ENCODE measurements around the gene MISP.
A peak's percentile ranks its signal among the peaks of the same experiment; 100 is the strongest.

MISP gene

DNA sequence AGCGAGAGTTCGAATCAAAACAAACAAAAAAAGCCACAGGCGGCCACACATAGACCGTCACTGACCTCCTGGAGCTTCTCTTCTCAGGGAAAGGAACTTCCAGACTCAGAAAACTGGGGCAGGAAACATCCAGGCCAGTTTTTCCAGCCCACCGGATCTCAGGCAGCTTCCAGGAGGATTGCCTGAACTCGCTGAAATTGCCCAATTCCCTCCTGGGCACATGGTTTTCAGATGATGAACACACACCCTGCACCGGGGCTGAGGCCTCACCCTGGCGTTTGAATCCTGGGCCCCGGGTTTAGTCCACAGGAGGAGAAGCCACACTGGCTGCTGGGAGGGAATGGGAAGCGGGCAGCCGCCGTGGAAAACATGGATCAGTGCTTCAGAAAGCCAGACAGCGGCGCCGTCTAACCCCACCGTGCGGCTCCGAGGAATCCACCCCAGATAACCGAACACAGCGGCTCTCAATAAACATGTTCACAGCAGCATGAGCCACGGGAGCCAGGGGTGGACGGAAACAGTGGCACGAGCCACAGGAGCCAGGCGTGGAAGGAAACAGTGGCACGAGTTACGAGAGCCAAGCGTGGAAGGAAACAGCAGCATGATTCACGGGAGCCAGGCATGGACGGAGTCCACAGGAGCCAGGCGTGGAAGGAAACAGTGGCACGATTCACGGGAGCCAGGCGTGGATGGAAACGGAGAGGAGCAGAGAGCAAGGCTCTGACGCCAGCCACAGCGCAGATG is 28.2 kb downstream of the MISP start:
- DNase-seq: no peak

DNA sequence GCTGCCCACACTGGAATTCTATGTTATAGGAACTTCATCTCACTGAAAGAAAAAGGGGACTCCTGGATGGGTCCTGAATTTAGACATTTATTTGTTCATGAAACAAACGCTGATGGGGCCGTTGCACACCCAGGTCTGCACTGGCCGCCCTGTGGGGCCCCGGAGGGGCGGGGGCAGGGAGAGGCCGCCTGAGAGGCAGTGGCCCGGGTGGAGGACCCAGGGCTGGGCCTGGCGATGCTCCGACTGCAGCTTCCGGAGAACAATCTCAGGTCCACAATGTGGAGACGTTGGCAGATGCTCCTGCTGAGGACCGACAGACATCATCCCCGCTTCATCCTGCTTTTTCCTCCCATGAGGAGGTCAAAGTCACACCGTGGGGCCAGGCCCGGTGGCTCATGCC is 30.0 kb downstream of the MISP start:
- DNase-seq: no peak

DNA sequence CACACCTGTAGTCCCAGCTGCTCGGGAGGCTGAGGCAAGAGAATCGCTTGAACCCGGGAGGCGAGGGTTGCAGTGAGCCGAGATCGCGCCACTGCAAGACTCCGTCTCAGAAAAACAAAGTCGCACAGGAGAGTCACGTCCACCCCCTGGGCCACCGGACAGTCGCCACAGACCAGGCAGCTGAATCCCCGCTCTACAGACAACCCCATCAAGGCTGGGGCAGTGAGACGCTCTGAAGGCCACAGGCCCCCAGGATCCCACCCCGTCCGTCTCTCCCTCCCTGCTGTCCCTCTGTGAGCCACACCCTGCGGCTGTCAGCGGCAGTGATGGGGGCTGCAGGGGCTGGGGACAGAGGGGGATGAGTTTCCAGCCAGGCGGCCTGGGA is 30.9 kb downstream of the MISP start:
- DNase-seq: no peak

DNA sequence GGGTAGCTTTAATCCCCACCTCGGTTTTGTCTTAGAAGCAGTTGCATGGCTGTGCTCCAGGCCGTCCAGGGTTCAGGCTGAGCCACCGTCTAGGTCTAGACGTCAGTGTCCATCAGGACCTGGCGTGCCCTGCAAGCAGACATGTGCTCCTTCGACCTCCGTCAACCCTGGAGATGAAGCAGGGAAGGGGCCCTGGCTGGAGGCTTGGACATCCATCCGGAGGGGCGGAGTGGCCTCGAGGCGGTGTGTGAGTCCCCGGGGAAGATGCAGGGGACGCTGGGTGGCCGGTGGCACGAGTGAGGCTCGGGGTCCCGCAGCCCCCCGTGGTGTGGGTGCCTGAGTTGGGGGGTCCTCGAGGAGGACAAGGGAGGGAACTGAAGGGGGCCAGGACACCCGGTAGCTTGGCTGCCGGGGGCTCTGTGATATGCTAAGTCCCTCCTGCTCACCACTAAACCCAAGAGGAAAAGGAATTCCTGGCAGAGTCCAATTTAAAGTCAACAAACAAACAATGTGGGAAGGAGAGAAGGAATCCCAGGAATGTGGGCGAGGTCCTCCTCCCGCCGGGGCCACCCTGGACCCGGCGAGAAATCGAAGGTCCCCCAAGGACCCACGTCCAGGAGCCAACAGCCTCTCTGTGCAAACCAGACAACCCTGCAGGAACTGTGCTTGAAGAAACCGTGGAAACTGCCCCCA is 31.4 kb downstream of the MISP start:
- DNase-seq: no peak

DNA sequence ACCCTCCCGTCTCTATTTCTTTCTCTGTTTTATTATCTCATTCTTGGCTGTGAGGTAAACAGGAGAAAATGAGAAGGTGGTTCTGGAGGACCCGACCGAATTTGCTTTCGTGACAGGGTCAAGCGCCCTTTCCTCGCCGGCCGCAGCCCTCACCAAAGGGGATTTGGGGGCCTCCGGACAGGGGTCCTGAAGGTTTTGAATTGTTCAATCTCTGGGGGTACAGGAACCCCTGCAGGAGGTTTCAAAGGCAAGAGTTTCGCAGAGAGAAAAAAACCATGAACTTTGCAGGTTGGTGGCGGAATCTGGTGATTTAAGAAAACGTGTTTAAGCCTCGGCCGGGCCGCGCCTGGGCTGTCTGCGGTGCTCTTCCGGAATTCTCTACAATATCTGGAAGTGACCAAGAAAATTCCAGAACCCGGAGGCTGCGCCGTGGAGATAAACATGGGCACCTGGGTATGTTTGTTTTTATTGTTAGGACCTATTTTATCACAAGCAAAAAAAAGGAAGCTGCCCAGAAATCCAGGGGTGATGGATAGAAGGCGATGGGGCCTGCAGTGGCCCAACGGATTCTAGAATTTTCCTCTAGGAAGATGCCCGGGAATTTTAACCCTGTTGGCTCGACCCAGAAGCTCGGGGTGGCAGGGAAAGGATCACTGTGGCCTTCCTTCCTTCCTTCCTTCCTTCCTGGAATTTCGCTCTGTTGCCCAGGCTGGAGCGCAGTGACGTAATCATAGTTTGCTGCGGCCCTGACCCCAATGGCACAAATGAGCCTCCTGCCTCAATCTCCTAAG is 32.2 kb downstream of the MISP start:
- no peak for DNase-seq

DNA sequence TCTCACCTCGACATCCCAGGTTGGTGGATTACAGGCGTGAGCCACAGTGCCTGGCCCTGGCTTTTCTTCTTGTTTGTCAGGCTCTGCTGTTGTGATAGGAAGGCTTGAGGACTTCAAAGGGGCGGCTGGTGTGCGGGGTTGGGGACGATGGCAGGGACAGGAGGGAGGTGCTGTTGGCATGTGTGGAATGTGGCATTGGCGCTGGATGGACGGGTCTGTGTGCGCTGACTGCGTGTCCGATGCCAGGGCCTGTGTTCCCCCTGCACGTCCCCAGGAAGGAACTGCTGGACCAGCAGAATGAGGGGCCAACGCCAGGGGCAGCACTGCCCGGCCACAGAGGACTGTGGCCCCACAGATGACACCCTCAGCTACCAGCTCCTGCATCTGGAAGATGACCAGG is 33.6 kb downstream of the MISP start:
- no peak for DNase-seq

DNA sequence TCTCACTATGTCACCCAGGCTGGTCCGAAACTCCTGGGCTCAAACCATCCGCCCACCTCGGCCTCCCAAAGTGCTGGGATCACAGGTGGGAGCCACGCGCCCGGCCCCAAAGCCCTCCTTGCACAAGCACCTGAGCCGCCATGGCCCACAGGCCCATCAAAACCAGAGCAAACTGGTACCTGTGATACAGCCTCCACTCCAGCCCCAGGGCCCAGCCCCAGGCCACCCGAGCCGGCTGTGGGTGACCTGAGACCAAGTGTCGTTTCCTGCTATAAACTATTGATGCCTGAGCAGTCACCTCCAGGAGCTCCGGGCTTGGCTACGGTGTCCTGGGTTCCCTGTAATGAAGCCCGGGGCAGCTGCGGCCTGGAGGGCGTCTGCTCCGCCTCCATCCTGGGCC is 36.6 kb downstream of the MISP start:
- DNase-seq: no peak

DNA sequence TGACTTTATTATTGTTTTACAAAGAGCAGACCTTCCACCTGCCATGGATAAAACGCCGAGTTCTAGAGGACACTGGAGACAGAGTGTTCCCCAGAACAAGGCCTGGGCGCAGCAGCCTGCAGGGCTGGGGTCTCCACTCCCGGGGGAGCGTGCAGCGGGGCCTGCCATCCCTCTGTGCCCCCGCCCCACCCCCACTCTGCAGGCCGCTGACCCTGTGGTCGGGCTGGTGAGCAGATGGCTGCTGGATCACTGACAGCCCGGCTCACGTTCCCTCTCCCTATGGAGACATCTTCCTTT is 37.7 kb downstream of the MISP start:
- no peak for DNase-seq

DNA sequence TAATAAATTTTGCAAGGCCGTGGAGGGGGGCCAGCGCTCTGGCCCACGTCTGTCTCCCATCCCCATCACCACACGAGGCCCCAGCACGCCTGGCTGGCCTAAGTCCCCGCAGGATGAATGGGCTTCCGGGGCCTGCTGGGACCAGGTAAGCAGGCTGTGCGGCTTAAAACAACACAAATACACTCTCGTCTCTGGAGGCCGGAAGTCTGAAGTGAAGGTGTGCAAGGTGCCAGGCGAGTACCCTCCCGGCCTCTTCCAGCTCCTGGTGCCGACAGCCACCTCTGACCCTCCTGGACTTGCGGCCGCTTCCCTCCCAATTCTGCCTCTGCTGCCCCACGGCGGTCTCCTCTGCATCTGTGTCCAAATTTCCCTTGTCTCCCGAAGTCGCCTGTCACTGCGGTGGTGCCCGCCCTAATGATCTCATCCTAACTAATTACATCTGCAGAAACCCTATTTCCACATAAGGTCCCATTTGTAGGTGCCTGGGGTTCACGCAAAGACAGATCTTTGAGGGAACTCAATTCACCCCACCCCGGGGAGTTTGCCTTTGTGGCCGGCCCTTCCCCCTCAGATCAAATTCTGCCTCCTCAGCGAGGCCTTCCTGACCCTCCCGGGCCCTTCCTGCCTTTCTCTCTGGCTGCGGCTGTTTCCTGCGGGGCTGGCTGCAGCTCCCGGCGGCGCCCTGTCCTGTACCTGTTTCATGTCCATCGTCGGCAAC is 38.2 kb downstream of the MISP start:
- DNase-seq: peak; percentile 19

DNA sequence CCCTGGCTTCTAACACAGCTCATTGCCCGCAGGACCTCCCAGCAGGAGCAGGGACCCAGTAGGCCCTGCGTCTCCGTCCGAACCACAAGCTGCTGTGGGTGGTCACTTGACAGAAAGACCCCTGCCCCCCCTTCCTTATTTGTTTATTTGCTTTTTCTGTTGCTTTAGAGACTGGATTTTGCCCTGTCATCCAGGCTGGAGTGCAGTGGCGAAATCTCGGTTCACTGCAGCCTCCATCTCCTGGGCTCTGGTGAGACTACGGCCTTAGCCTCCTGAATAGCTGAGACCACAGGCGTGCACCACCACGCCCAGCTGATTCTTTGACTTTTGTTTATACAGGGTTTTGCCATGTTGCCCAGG is 38.8 kb downstream of the MISP start:
- no peak for DNase-seq

DNA sequence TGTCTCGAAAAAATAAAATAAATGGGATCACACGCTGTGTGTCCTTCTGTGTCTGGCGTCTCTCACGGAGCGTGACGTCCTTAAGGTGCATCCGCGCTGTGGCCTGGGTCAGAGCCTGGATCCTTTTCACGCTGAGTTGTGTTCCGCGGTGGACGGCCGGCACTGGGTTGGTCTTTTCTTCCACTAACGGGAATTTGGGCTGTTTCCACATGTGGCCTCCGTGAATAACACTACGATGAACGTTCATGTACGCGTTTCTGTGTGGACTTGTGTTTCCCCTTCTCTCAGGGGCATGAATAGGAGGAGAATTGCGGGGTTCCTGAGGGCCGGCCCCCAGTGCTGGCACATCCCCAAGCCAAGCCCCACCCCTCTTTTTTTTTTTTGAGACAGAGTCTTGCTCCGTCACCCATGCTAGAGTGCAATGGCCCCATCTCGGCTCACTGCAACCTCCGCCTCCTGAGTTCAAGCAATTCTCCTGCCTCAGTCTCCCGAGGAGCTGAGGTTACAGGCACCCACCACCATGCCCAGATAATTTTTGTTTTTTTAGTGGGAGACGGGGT is 40.2 kb downstream of the MISP start:
- no peak for DNase-seq

DNA sequence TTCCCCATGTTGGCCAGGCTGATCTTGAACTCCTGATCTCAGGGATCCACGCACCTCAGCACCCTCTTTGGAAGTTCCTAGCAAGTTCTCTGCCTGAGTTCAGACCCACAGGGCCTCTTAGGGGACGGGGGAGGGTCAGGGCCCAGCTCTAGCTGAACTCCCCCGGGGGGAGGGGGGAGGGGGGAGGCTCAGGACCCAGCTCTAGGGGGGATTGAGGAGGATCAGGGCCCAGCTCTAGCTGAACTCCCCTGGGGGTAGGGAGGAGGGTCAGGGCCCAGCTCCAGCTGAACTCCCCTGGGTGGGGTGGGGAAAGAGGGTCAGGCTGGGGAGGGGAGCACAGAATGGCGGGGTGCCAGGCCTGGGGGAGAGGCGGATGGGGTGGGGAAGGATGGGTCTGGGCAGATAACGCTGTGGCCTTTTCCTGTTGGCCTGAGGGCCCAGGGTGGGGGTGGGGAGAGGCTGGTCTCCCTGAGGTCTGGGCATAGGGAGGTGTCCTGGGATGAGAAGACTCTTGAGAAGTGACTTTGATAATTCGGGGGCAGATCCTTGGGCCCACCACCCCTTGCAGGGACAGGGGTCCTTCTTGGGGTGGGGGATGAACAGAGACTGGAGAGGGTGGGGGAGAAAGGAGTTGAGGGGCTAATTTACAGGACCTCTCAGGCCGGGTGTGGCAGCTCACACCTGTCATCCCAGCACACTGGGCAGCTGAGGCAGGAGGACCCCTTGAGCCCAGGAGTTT is 40.8 kb downstream of the MISP start:
- no peak for DNase-seq

DNA sequence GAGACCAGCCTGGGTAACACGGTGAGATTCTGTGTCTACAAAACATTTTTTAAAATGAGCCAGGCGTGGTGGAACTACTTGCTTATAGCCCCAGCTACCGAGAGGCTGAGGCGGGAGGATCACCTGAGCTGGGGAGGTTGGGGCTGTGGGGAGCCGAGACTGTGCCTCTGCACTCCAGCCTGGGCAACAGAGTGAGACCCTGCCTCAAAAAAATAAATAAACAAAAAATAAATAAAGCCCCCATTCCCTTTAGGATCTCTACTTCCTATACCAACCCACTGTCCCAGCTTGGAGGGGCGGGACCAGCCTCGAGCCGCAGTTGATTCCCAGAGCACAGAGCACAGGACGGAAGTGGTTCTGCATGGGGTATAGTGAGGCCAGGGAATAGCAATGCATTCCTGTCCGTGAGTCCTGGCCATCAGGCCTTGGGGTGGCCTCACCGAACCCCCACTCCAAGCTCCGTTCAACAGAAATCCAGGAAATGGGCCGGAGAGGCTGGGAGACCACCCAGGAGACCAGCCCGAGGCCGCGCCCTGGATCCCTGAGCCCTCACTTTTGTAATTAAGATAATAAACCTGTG is 41.5 kb downstream of the MISP start:
- no peak for DNase-seq

DNA sequence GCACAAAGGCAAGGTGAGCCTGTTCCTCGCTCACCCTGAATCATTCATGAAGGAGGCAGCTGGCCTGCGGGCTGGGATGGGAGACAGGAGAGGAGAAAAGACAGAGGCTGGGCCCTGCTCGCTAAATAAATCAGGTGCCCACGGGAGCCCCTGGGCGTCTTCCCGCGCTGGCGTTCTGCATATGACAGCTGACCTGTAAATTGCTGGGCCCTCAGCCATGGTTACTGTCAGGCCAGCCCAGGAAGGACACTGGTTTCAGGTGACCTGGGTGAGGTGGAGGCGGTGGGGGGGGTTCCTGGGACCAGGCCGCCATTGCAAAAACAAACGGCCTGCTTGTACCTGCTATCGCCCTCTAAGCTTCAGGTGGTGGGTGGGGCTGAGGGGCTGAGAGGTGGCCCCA is 42.9 kb downstream of the MISP start:
- DNase-seq: no peak

DNA sequence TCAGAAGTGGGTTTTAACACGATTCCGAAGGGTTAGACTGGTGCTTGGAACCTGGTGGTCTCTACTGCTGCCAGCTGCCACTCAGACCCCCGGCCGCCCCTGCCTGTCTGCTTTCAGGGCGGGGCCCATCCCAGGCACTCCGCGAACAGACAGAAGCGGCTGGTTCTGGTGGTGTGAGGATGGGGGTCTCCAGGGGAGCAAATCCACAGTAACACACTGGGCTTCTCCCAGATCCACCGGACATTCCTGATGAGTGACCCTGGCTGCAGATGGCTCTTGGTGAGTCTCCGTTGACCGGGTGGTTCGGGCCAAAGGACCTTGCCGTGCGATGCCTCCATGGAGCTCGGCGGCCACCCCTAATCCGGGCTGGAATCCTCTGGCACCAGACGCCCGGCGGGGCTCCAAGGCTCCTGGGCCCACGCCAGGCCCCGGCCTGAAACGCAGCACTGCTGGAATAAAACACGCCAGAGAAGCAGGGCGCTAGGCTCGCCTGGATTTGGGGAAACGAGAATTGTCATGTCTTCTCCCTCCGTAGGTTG is 44.2 kb downstream of the MISP start:
- no peak for DNase-seq

DNA sequence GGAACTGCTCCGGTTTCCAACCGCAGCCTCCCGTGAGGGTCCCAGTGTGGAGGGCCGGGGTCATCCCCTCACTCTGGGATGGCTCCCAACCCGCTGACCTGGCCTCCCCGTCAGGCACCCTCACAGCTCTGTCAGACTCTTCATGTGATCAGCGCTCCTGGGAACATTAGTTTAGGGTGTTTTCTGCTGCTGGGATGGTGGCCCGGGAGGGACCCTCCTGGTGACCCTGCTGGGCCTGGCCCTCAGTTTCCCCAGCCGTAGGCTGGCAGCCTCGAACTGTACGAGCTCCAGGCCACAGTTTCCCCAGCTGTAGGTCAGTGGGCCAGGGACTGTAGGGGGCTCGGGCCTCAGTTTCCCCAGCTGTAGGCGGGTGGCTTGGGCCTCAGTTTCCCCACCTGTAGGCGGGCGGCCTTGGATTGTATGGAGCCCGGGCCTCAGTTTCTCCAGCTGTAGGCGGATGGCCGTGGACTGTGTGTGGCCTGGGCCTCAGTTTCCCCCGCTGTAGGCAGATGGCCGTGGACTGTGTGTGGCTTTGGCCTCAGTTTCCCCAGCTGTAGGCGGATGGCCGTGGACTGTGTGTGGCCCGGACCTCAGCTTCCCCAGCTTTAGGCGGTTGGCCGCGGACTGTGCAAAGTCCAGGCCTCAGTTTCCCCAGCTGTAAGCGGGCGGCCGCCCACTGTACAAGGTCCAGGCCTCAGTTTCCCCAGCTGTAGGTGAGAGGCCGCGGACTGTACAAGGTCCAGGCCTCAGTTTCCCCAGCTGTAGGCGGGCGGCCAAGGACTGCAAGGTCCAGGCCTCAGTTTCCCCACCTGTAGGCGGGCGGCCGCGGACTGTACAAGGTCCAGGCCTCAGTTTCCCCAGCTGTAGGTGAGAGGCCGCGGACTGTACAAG is 45.0 kb downstream of the MISP start:
- DNase-seq: no peak

DNA sequence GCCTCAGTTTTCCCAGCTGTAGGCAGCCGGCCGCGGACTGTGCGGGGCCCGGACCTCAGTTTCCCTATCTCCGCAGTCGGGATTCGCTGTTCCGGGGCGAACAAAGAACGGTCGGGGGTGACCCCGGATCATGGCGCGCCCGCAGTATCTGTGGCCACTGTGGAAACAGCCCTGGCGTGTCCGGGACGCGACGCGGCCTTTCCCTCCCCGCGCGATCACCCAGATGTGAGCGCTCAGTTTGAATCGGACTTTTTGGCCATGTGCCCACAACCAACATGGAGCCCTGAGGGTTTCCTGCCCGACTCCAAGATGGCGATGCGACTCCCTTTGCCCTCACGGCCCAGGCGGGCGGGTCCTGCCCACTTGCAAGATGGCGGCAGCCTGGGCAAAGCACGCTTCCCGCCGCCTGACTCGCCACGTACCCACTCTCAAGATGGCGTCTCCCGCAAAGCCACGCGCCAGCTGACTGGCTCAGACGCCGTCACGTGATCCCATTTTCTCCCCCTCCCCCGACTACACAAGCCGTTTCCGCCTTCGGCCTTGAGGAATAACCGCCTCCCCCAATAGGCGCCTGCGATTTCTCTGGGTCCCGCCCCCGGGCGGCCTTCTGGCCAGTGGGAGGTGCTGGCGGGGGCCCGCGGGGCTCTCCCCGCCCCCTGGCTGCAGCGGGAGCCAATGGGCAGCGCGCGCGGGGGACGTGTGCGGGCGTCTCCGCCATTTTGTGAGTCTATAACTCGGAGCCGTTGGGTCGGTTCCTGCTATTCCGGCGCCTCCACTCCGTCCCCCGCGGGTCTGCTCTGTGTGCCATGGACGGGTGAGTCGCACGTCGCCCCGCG is 46.0 kb downstream of the MISP start, which contains the start of gene PTBP1:
PTBP1 (plus strand) TSS at position 761 of the 836 bp plus-strand sequence; CDS start at position 807, 46 bp downstream.
- peak; percentile 97 for DNase-seq

DNA sequence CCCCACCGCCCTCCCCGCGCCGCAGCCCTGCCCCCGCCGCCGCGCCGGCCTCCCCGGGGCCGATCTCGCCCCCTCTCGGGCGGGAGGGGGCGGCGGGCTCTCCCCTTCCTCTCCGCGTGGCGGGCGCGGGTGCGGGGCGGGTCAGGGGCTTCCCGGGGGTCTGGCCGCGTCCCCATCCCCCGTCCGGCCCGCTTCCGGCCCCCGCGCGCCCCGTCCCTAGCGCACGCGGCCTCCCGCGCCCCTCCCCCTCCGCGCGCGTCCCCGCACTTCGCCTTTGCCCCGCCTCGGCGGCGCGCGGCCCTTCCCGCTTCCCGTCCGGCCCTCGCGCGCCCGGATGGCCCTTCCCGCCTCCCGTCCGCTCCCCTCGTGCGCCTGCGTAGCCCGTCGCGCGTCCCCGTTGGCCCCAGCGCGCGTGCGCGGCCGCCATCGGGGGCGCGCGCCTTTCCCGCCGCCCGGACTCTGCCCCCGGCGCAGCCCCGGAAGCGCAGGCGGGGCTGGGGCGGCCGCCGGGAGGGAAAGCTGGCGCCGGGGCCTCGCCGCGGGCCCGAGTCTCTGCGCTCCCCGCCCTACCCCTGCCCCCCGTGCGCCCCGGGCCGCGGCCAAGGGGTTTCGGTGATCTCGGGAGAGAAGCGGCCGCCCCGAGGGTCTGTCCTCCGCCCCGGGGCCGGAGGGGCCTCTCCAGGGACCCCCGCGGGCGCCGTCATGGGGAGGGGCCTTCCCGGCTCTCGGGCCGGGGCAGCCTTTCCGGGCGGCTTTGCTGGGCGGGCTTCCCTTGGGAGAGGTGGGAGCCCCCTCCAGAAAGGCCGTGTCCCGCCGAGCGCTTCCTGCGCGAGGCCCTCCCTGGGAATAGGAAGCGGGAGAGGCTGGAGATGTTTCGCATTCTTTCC is 46.9 kb downstream of the MISP start:
- DNase-seq: peak; percentile 52

All from NCI-H510A treated with DMSO at 0.1 percent for 48 hours (cell line).